Measurements from ENCODE around the gene MUC3A.
A peak's percentile ranks its signal among the peaks of the same experiment; 100 is the strongest.
"Not testable (repeated sequence)": the region's sequence is repeated elsewhere in the genome, so short reads cannot be mapped to it uniquely, and the experiment has no call there.

The MUC3A gene

GRCh38 chr7:100974021-100974420 lies 24.7 kb downstream of the MUC3A start:
- DNase-seq (ENCODE audit: low spot score), result peak; percentile 32

GRCh38 chr7:100975371-100975821 lies 26.1 kb downstream of the MUC3A start:
- no peak for DNase-seq (ENCODE audit: low spot score)

DNA sequence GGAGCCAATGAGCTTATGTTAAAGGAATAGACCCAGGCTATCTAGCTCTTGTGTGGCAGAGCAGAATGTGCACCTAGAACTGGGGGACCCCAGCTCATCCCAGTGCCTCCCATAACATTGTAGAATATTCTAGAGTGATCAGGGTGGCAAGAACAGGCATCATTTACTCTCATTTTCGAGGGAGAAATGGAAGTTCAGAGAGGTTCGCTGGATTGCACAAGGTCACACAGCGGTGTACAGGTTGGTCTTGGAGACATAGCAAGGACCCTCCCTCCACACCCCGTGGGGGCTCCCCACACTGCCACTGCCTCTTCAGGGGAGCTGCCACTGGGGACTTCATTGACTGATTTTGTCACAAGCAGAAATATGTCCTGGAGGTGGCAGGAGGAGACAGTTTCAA lies 29.0 kb downstream of the MUC3A start:
- no peak for DNase-seq (ENCODE audit: low spot score)

GRCh38 chr7:100983451-100984187 lies 34.3 kb downstream of the MUC3A start:
- peak; percentile 97 for DNase-seq (ENCODE audit: low spot score)

- DNase-seq (ENCODE audit: low spot score), result peak; percentile 21
These were observed 35.0 kb downstream of the MUC3A start for GRCh38 chr7:100984241-100984918.

GRCh38 chr7:100985033-100985797 lies 35.9 kb downstream of the MUC3A start:
- peak; percentile 76 for DNase-seq (ENCODE audit: low spot score)

- no peak for DNase-seq (ENCODE audit: low spot score)
These were observed 42.3 kb downstream of the MUC3A start for GRCh38 chr7:100991631-100992030.

DNA sequence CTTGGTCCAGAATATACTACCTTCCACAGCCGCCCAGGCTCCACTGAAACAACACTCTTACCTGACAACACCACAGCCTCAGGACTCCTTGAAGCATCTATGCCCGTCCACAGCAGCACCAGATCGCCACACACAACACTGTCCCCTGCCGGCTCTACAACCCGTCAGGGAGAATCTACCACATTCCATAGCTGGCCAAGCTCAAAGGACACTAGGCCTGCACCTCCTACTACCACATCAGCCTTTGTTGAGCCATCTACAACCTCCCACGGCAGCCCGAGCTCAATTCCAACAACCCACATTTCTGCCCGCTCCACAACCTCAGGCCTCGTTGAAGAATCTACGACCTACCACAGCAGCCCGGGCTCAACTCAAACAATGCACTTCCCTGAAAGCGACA lies 42.9 kb downstream of the MUC3A start:
- DNase-seq (ENCODE audit: low spot score), result not testable (repeated sequence)

GRCh38 chr7:100994671-100995070 lies 45.3 kb downstream of the MUC3A start:
- not testable (repeated sequence) for DNase-seq (ENCODE audit: low spot score)

DNA sequence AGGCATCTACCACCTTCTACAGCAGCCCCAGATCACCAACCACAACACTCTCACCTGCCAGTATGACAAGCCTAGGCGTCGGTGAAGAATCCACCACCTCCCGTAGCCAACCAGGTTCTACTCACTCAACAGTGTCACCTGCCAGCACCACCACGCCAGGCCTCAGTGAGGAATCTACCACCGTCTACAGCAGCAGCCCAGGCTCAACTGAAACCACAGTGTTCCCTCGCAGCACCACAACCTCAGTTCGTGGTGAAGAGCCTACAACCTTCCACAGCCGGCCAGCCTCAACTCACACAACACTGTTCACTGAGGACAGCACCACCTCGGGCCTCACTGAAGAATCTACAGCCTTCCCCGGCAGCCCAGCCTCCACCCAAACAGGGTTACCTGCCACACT lies 49.2 kb downstream of the MUC3A start:
- DNase-seq (ENCODE audit: low spot score), result not testable (repeated sequence)

DNA sequence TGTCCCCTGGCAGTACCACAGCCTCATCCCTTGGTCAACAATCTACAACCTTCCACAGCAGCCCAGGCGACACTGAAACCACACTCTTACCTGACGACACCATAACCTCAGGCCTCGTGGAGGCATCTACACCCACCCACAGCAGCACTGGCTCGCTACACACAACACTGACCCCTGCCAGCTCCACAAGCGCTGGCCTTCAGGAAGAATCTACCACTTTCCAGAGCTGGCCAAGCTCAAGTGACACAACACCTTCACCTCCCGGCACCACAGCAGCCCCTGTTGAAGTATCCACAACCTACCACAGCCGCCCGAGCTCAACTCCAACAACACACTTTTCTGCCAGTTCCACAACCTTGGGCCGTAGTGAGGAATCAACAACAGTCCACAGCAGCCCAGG lies 50.0 kb downstream of the MUC3A start:
- DNase-seq (ENCODE audit: low spot score), result not testable (repeated sequence)

DNA sequence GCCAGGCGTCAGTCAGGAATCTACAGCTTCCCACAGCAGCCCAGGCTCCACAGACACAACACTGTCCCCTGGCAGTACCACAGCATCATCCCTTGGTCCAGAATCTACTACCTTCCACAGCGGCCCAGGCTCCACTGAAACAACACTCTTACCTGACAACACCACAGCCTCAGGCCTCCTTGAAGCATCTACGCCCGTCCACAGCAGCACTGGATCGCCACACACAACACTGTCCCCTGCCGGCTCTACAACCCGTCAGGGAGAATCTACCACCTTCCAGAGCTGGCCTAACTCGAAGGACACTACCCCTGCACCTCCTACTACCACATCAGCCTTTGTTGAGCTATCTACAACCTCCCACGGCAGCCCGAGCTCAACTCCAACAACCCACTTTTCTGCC lies 50.7 kb downstream of the MUC3A start:
- not testable (repeated sequence) for DNase-seq (ENCODE audit: low spot score)

GRCh38 chr7:101002333-101002732 lies 53.0 kb downstream of the MUC3A start:
- DNase-seq (ENCODE audit: low spot score), result not testable (repeated sequence)

DNA sequence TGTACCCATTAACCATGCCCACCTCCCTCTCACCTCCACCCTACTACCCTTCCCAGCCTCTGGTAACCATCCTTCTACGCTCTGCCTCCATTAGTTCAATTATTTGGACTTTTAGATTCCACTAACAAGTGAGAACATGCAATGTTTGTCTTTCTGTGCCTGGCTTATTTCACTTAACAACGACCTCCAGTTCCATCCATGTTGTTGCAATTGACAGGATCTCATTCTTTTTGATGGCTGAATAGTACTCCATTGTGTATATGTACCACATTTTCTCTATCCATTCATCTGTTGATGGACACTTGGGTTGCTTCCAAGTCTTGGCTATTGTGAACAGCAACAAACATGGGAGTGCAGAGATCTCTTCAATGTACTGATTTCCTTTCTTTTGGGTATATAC lies 58.0 kb downstream of the MUC3A start:
- not testable (repeated sequence) for DNase-seq (ENCODE audit: low spot score)

- DNase-seq (ENCODE audit: low spot score), result no peak
These were observed 60.3 kb downstream of the MUC3A start for GRCh38 chr7:101009629-101010028.

DNA sequence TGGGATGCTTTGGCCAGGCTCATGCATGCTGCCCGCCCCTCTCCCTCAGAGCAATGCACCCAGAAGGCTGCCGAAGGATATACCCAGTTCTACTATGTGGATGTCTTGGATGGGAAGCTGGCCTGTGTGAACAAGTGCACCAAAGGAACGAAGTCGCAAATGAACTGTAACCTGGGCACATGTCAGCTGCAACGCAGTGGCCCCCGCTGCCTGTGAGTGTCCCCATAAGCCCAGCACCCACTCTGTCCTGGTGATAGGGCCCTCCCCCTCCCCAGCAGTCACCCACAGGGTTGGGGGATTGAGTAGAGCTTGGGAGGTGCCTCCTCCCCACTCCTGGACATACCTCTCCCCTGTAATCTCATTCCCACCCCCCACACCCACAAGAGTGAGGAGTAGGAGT lies 63.6 kb downstream of the MUC3A start:
- no peak for DNase-seq (ENCODE audit: low spot score)

- DNase-seq (ENCODE audit: low spot score), result no peak
These were observed 66.3 kb downstream of the MUC3A start for GRCh38 chr7:101015626-101016025.

GRCh38 chr7:101017064-101017777 lies 67.9 kb downstream of the MUC3A start:
- peak; percentile 92 for DNase-seq (ENCODE audit: low spot score)
